Neural crest cell (in vitro differentiated cells): ENCODE data around the gene AK5. TPM values are rescaled to one million over a fixed set of nuclear protein-coding genes. Genes with fewer than 3 reads are reported as not detected.
"Not testable (repeated sequence)": the region's sequence is repeated elsewhere in the genome, so short reads cannot be mapped to it uniquely, and the experiment has no call there.

Source experiments
- DNase-seq: peaks from one replicate; pipeline ENCODE4 v3.0.0; 2021; ENCODE audit warnings: low read depth, mixed read lengths, low spot score
- H3K27ac Mint-ChIP-seq: one replicate; pipeline ENCODE4 v1.8.0; 2021; ENCODE audit warnings: mild to moderate bottlenecking, mixed read lengths; ENCODE audit not compliant: unreplicated experiment
- H3K27me3 Mint-ChIP-seq: 2 replicates; pipeline ENCODE4 v1.8.0; 2021; ENCODE audit warnings: low read depth, mild to moderate bottlenecking, mixed read lengths
- H3K36me3 Mint-ChIP-seq: 2 replicates; pipeline ENCODE4 v1.8.0; 2021; ENCODE audit warnings: low read depth, mild to moderate bottlenecking, mixed read lengths
- H3K4me1 Mint-ChIP-seq: 2 replicates; pipeline ENCODE4 v1.8.0; 2021; ENCODE audit warnings: mixed read lengths
- H3K4me3 Mint-ChIP-seq: one replicate; pipeline ENCODE4 v1.8.0; 2021; ENCODE audit warnings: mild to moderate bottlenecking, mixed read lengths
- H3K9me3 Mint-ChIP-seq: 2 replicates; pipeline ENCODE4 v1.8.0; 2021; ENCODE audit warnings: mixed read lengths
- total RNA-seq: library from RNA; stranded (reverse); gene quantifications from 2 replicates; pipeline ENCODE4 v1.2.1, GENCODE V29; 2021
- TF ChIP-seq, protein P1 (sequence below): fragments of 200-600 bp; sonication (generic); conservative IDR thresholded peaks from 2 replicates; pipeline ENCODE4 v1.5.0; 2021; ENCODE audit warnings: antibody characterized with exemption, mild to moderate bottlenecking

Gene AK5
- total RNA-seq, 1 donor from 2014 or later, result 1.1 TPM

DNA sequence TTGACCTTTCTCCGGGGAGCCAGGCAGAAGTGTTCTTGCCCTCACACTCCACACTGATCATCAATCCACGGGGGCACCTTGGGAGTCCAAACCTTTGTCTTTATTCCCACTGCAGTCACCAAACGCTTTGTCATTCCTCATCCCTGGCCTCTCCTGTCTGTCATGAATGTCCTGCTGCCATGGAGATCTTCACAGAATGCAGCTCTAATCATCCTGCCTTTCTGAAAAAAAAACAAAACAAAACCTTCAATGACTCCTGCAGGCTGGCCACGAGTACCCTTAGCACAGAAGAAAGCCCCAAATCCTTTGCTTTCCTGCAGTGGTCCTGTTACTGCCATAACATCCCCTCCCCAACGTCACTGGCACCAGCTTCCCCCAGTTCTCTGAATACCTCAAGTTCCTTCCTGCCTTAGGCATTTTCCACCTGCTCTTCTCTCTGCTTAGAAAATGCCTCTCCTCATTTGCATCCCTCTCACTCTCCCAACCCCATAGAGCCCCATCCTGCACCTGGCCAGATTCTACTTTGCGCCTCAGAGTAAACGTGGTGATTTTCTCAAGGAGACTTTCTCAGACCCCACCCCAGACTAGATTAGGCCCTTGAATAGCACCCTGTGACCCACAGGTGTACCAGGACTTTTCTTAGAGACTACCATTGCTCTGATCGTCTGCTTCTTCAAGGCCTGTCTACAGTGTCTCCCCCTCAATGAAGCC is 131.2 kb downstream of the AK5 start:
- H3K27ac Mint-ChIP-seq, result peak overlapping the region; percentile 85
- H3K36me3 Mint-ChIP-seq, result no peaks in the 10 kb centered on the region

DNA sequence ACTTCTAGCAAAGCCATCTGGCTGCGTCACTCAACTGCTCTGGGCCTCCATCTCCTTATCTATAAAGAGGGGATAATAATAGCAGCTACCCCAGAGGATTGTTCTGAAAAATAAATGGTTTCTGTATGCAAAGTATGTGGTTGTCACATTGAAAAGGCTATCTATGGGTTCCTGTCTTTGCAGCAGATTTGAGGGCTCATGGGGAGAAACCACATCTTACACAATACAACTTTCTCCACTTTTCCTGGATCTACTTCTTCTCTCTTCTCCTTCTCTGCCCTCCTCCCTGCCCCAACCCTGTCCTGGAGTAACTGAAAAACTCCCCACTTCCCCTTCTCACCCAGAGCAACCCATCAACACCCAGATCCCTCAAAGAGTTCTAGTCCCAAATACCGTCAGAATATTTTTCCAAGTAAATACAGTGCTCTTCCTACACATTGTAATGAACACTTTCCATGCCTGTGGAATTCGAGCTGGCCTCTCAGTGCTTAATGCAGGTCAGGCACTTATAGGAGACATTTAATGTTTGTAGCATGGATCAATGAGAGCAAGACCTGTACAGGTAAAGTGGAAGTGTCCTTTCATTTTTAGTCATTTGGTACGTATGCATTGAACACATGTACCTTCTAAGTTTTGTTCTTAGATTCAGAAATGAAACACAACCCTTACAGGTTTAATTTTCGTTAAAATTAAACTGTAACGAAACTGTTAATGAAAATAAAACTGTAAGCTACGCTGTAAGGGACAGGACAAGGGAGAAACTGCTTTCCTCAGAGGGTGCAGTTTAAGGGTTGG is 131.9 kb downstream of the AK5 start:
- TF ChIP-seq, protein P1, sequence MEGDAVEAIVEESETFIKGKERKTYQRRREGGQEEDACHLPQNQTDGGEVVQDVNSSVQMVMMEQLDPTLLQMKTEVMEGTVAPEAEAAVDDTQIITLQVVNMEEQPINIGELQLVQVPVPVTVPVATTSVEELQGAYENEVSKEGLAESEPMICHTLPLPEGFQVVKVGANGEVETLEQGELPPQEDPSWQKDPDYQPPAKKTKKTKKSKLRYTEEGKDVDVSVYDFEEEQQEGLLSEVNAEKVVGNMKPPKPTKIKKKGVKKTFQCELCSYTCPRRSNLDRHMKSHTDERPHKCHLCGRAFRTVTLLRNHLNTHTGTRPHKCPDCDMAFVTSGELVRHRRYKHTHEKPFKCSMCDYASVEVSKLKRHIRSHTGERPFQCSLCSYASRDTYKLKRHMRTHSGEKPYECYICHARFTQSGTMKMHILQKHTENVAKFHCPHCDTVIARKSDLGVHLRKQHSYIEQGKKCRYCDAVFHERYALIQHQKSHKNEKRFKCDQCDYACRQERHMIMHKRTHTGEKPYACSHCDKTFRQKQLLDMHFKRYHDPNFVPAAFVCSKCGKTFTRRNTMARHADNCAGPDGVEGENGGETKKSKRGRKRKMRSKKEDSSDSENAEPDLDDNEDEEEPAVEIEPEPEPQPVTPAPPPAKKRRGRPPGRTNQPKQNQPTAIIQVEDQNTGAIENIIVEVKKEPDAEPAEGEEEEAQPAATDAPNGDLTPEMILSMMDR, result no peak
- no peak for DNase-seq
- peak overlapping the region; percentile 45 for H3K27ac Mint-ChIP-seq
- H3K4me3 Mint-ChIP-seq, result no peak overlapping the region
- H3K9me3 Mint-ChIP-seq, result peaks cover 5% of the 10 kb centered on the region
- peaks cover 21% of the 10 kb centered on the region for H3K4me1 Mint-ChIP-seq
- H3K36me3 Mint-ChIP-seq, result no peaks in the 10 kb centered on the region
- no peaks in the 10 kb centered on the region for H3K27me3 Mint-ChIP-seq

More for the DNA sequence above, 131.2 kb downstream of the AK5 start:
- H3K4me3 Mint-ChIP-seq, result no peak overlapping the region
- no peak for DNase-seq
- peaks cover 4% of the 10 kb centered on the region for H3K9me3 Mint-ChIP-seq
- no peaks in the 10 kb centered on the region for H3K27me3 Mint-ChIP-seq
- H3K4me1 Mint-ChIP-seq, result peaks cover 21% of the 10 kb centered on the region
- TF ChIP-seq, protein P1, result no peak

DNA sequence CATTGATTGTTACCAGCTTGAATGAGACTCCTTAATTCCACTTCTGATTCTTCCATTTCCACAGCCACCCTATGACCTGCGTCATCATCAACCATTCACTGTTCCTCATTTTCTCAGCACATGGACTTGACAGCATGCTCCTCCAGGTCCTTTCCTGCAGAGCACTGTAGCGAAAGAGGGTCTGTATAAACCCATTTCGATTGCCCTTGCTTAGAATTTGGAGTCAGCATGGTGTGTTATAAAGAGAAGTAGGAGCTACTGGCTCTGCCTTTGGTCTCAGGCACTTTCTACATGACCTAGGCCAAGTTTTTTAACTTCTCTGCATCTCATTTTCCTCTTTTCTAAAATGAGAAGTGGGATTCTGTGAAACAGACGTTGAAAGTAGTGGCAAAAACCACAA is 133.8 kb downstream of the AK5 start:
- TF ChIP-seq, protein P1, result no peak
- Mint-ChIP-seq H3K27me3 (no peaks in the 10 kb centered on the region), H3K36me3 (no peaks in the 10 kb centered on the region), H3K27ac (no peak overlapping the region), H3K4me3 (no peak overlapping the region), H3K9me3 (peaks cover 2% of the 10 kb centered on the region), H3K4me1 (peaks cover 25% of the 10 kb centered on the region)
- DNase-seq, result no peak

DNA sequence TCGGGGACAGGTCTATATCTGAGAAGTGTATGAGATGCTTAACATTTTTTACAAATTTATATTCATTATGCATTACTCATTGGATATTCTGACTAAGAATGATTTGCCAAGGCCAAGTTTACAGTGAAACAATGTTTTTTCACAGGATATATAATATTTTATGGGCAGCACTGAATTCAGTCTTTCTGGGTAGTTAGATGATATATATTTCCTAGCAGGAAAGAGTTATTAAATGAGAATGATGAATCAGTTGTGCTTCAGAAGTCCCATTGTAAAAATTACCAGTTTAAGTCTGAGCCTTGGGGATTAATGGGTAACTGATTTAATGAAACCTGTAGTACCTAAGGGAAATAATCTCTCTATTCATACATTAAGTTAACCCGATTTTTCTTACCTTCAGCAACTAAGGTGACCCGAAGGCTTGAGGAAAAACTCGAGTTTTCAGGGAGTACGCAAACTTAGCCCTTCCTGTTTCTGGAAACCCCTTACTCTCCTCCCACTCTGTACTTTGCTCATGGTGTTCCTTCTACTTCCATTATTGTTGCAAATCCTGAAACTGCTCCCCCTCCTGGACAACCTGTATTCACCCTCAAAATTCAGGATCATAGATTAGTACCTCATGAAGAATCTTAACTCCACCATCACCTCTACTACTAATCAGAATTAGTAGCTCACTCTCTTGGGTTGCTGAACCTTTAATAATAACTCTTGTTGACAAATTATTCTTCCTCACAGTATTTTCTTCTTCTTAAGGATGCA is 135.1 kb downstream of the AK5 start:
- H3K27ac Mint-ChIP-seq, result no peak overlapping the region
- no peak for DNase-seq
- H3K9me3 Mint-ChIP-seq, result peaks cover 2% of the 10 kb centered on the region
- no peak overlapping the region for H3K4me3 Mint-ChIP-seq
- peaks cover 24% of the 10 kb centered on the region for H3K4me1 Mint-ChIP-seq
- TF ChIP-seq, protein P1, result peak; percentile 50
- no peaks in the 10 kb centered on the region for H3K36me3 Mint-ChIP-seq
- H3K27me3 Mint-ChIP-seq, result no peaks in the 10 kb centered on the region

DNA sequence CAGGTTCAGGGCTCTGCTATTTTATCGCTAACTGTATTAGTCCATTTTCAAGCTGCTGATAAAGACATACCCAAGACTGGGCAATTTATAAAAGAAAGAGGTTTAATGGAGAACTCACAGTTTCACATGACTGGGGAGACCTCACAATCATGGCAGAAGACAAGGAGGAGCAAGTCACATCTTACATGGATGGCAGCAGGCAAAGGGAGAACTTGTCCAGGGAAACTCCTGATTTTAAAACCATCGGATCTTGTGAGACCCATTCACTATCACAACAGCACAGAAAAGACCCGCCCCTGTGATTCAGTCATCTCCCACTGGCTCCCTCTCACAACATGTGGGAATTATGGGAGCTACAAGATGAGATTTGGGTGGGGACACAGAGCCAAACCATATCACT is 136.2 kb downstream of the AK5 start:
- H3K36me3 Mint-ChIP-seq, H3K9me3 Mint-ChIP-seq, H3K27me3 Mint-ChIP-seq, H3K4me3 Mint-ChIP-seq, DNase-seq, H3K27ac Mint-ChIP-seq: not testable (repeated sequence)
- H3K4me1 Mint-ChIP-seq, result peaks cover 12% of the 10 kb centered on the region
